Epithelial cell of esophagus (primary cell): ENCODE data around the gene RBFOX2.
A peak's percentile ranks its signal among the peaks of the same experiment; 100 is the strongest.
"Not testable (repeated sequence)": the region's sequence is repeated elsewhere in the genome, so short reads cannot be mapped to it uniquely, and the experiment has no call there.

Experiments used
- DNase-seq: peaks from one replicate; pipeline ENCODE4 v3.0.0; 2010; ENCODE audit warnings: low read depth
- H3K4me3 ChIP-seq: 2 replicates; pipeline ENCODE4 v1.5.1; 2011; ENCODE audit warnings: mild to moderate bottlenecking, low read length, control low read depth
- CTCF ChIP-seq: IDR thresholded peaks from 2 replicates; pipeline ENCODE4 v1.5.1; 2011; ENCODE audit warnings: low read depth, mild to moderate bottlenecking, low read length, control low read depth, inconsistent platforms; ENCODE audit not compliant: insufficient read depth; ENCODE audit errors: missing control alignments

The RBFOX2 gene

GRCh38 chr22:36055376-36056295 lies 27.0 kb upstream of the RBFOX2 start:
- no peak for TF ChIP-seq CTCF
- H3K4me3 ChIP-seq, result no peak overlapping the region
- DNase-seq, result no peak

GRCh38 chr22:36054446-36054845 lies 25.8 kb upstream of the RBFOX2 start:
- not testable (repeated sequence) for DNase-seq, H3K4me3 ChIP-seq

- H3K4me3 ChIP-seq, result no peak overlapping the region
- DNase-seq, result no peak
- TF ChIP-seq CTCF, result no peak
These were observed 24.9 kb upstream of the RBFOX2 start for GRCh38 chr22:36053242-36054147.

- H3K4me3 ChIP-seq, result no peak overlapping the region
- TF ChIP-seq CTCF, result no peak
- DNase-seq, result peak; percentile 97
These were observed 23.9 kb upstream of the RBFOX2 start for GRCh38 chr22:36052505-36052941.

GRCh38 chr22:36049678-36049997 lies 21.0 kb upstream of the RBFOX2 start:
- DNase-seq, result no peak
- no peak overlapping the region for H3K4me3 ChIP-seq
- no peak for TF ChIP-seq CTCF

- no peak overlapping the region for H3K4me3 ChIP-seq
- peak; percentile 79 for DNase-seq
- no peak for TF ChIP-seq CTCF
These were observed 20.5 kb upstream of the RBFOX2 start for GRCh38 chr22:36048911-36049677.

- DNase-seq, H3K4me3 ChIP-seq: not testable (repeated sequence)
These were observed 15.9 kb upstream of the RBFOX2 start for GRCh38 chr22:36044517-36044916.
